ES-I3 (cell line): ENCODE measurements around the gene SCFD2.

ENCODE experiments used
- H3K36me3 ChIP-seq: 2 replicates; pipeline ENCODE4 v1.6.1; 2013; ENCODE audit warnings: mild to moderate bottlenecking, low read length, control low read depth, moderate library complexity; ENCODE audit not compliant: insufficient read depth
- H3K4me1 ChIP-seq: 2 replicates; pipeline ENCODE4 v1.6.1; 2013; ENCODE audit warnings: mild to moderate bottlenecking, control low read depth, low read length; ENCODE audit not compliant: insufficient read depth
- H3K9ac ChIP-seq: 2 replicates; pipeline ENCODE4 v1.6.1; 2013; ENCODE audit warnings: low read depth, mild to moderate bottlenecking, low read length, moderate library complexity
- H3K9me3 ChIP-seq: 2 replicates; pipeline ENCODE4 v1.6.1; 2013; ENCODE audit warnings: mild to moderate bottlenecking, low read length, moderate library complexity; ENCODE audit not compliant: control insufficient read depth, insufficient read depth

The SCFD2 gene

GRCh38 chr4:52947401-52948056, 418.3 kb downstream of the SCFD2 start:
- H3K4me1 ChIP-seq: peaks cover 18% of the 10 kb centered on the region
- H3K9ac ChIP-seq: no peak overlapping the region
- H3K9me3 ChIP-seq: no peaks in the 10 kb centered on the region; the same call in 1 of the 2 replicates
- H3K36me3 ChIP-seq: peaks cover 6% of the 10 kb centered on the region; the same call in 1 of the 2 replicates

- Histone ChIP-seq H3K9me3 (no peaks in the 10 kb centered on the region; the same call in 1 of the 2 replicates), H3K4me1 (peaks cover 18% of the 10 kb centered on the region), H3K9ac (no peak overlapping the region), H3K36me3 (peaks cover 6% of the 10 kb centered on the region; the same call in 1 of the 2 replicates)
Observed at GRCh38 chr4:52946855-52947254, 419.0 kb downstream of the SCFD2 start.

GRCh38 chr4:52945982-52946381, 419.9 kb downstream of the SCFD2 start:
- Histone ChIP-seq H3K9me3 (no peaks in the 10 kb centered on the region; the same call in 1 of the 2 replicates), H3K4me1 (peaks cover 15% of the 10 kb centered on the region), H3K9ac (no peak overlapping the region), H3K36me3 (peaks cover 2% of the 10 kb centered on the region; the same call in 1 of the 2 replicates)

- H3K9ac ChIP-seq: no peak overlapping the region
- H3K4me1 ChIP-seq: peaks cover 10% of the 10 kb centered on the region
- no peaks in the 10 kb centered on the region for H3K36me3 ChIP-seq
- no peaks in the 10 kb centered on the region for H3K9me3 ChIP-seq
Observed at GRCh38 chr4:52945326-52945898, 420.4 kb downstream of the SCFD2 start.

GRCh38 chr4:52943677-52944076, 422.2 kb downstream of the SCFD2 start:
- no peak overlapping the region for H3K9ac ChIP-seq
- no peaks in the 10 kb centered on the region for H3K9me3 ChIP-seq
- H3K4me1 ChIP-seq: peaks cover 3% of the 10 kb centered on the region; the same call in 1 of the 2 replicates
- no peaks in the 10 kb centered on the region for H3K36me3 ChIP-seq

GRCh38 chr4:52942936-52943335, 422.9 kb downstream of the SCFD2 start:
- Histone ChIP-seq H3K9me3 (no peaks in the 10 kb centered on the region), H3K9ac (no peak overlapping the region), H3K4me1 (peaks cover 3% of the 10 kb centered on the region; the same call in 1 of the 2 replicates), H3K36me3 (no peaks in the 10 kb centered on the region)

GRCh38 chr4:52941450-52941849, 424.4 kb downstream of the SCFD2 start:
- H3K9me3 ChIP-seq: no peaks in the 10 kb centered on the region
- H3K9ac ChIP-seq: no peak overlapping the region
- peaks cover 3% of the 10 kb centered on the region; the same call in 1 of the 2 replicates for H3K4me1 ChIP-seq
- H3K36me3 ChIP-seq: no peaks in the 10 kb centered on the region

- Histone ChIP-seq H3K36me3 (no peaks in the 10 kb centered on the region), H3K9me3 (no peaks in the 10 kb centered on the region), H3K9ac (no peak overlapping the region), H3K4me1 (peaks cover 3% of the 10 kb centered on the region; the same call in 1 of the 2 replicates)
Observed at GRCh38 chr4:52939739-52940138, 426.1 kb downstream of the SCFD2 start.

- H3K9me3 ChIP-seq: no peaks in the 10 kb centered on the region
Observed at GRCh38 chr4:52939325-52939724, 426.5 kb downstream of the SCFD2 start.

GRCh38 chr4:52937829-52938228, 428.0 kb downstream of the SCFD2 start:
- Histone ChIP-seq H3K9me3 (no peaks in the 10 kb centered on the region), H3K9ac (no peak overlapping the region), H3K36me3 (no peaks in the 10 kb centered on the region), H3K4me1 (peaks cover 3% of the 10 kb centered on the region; the same call in 1 of the 2 replicates)

More at GRCh38 chr4:52939325-52939724, 426.5 kb downstream of the SCFD2 start:
- Histone ChIP-seq H3K36me3 (no peaks in the 10 kb centered on the region), H3K4me1 (peaks cover 3% of the 10 kb centered on the region; the same call in 1 of the 2 replicates), H3K9ac (no peak overlapping the region)

- Histone ChIP-seq H3K4me1 (peaks cover 3% of the 10 kb centered on the region; the same call in 1 of the 2 replicates), H3K9me3 (no peaks in the 10 kb centered on the region), H3K36me3 (no peaks in the 10 kb centered on the region), H3K9ac (no peak overlapping the region)
Observed at GRCh38 chr4:52936729-52937128, 429.1 kb downstream of the SCFD2 start.

GRCh38 chr4:52935317-52935716, 430.5 kb downstream of the SCFD2 start:
- H3K36me3 ChIP-seq: no peaks in the 10 kb centered on the region
- H3K9me3 ChIP-seq: no peaks in the 10 kb centered on the region
- peaks cover 3% of the 10 kb centered on the region; the same call in 1 of the 2 replicates for H3K4me1 ChIP-seq
- H3K9ac ChIP-seq: no peak overlapping the region

GRCh38 chr4:52933738-52934137, 432.1 kb downstream of the SCFD2 start:
- Histone ChIP-seq H3K4me1 (no peaks in the 10 kb centered on the region), H3K9ac (no peak overlapping the region), H3K36me3 (no peaks in the 10 kb centered on the region), H3K9me3 (no peaks in the 10 kb centered on the region)

- no peaks in the 10 kb centered on the region for H3K4me1 ChIP-seq
- H3K36me3 ChIP-seq: no peaks in the 10 kb centered on the region
- no peaks in the 10 kb centered on the region for H3K9me3 ChIP-seq
Observed at GRCh38 chr4:52932591-52933470, 433.0 kb downstream of the SCFD2 start.

More at GRCh38 chr4:52932591-52933470, 433.0 kb downstream of the SCFD2 start:
- no peak overlapping the region for H3K9ac ChIP-seq
